Transverse colon (tissue), 4 donors: Measurements from ENCODE around the gene QKI.

ENCODE experiments used
- POLR2A ChIP-seq: fragments of 450-650 bp; IDR thresholded peaks from one replicate; pipeline ENCODE4 v1.6.1; 2016; ENCODE audit warnings: antibody characterized with exemption, mild to moderate bottlenecking, moderate library complexity
- POLR2AphosphoS5 ChIP-seq, 3 donors: sonication (generic); formaldehyde crosslinking; IDR thresholded peaks; one replicate each; pipeline ENCODE4 v1.6.1; 2016; ENCODE audit warnings: antibody characterized with exemption in 3 of 3
- TF ChIP-seq, protein P1 (sequence below), 5 experiments: fragments of 200-600 bp in 3 of 5; fragments of 450-650 bp in 2 of 5; sonication (generic) in 3 of 5; IDR thresholded peaks; 1 replicate in 2 of 5; 2 replicates in 3 of 5; pipeline ENCODE4 v1.5.1; 2016 to 2017; ENCODE audit warnings: antibody characterized with exemption in 5 of 5, inconsistent platforms in 3 of 5, mild to moderate bottlenecking in 2 of 5, moderate library complexity in 1 of 5

DNA sequence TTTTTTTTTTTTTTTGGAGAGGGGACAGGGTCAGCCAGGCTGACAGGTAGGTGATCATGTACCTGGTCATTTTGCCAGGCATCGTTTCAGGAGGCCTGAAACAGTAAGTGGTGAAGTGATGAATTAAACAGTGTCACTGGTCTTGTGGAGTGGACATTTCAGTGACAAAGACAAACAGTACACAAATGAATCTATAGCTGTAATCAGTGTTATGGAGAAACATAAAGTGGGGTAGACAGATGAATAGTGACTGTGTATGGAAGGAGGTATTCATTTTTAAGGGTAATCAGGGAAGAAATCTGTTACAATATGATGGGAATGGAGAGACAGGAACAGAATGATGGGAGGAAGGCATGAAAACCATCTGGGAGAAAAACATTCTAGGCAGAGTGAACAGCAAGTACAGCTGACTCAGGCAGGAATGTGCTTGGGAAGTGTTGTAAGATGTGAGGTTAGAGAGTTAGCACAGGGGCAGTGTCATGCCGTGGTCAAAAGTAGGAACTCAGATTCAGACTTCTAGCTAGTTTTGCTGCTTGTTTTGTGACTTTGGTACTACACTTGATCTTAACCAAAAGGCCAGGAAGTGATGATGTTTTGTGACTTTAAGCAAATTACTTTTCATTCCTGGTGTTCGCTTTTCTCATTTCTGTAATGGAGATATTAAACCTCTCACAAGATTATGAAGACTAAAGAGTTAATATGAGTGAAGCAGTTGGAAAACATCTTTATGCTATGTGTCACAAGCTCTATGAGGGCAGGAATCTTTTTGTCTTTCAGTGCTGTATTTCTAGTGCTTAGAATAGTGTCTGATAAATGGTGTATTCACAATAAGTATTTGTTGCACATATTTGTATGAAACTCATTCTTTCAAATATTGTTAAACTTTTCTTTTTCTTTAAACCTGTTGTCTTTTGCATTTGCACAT is 43.4 kb downstream of the QKI start:
- TF ChIP-seq, protein P1, sequence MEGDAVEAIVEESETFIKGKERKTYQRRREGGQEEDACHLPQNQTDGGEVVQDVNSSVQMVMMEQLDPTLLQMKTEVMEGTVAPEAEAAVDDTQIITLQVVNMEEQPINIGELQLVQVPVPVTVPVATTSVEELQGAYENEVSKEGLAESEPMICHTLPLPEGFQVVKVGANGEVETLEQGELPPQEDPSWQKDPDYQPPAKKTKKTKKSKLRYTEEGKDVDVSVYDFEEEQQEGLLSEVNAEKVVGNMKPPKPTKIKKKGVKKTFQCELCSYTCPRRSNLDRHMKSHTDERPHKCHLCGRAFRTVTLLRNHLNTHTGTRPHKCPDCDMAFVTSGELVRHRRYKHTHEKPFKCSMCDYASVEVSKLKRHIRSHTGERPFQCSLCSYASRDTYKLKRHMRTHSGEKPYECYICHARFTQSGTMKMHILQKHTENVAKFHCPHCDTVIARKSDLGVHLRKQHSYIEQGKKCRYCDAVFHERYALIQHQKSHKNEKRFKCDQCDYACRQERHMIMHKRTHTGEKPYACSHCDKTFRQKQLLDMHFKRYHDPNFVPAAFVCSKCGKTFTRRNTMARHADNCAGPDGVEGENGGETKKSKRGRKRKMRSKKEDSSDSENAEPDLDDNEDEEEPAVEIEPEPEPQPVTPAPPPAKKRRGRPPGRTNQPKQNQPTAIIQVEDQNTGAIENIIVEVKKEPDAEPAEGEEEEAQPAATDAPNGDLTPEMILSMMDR (IDR thresholded peaks at IDR 0.05), result no peak
- TF ChIP-seq POLR2A, result no peak
- peak in 2 of 3 donors; percentile 11 to 13 for TF ChIP-seq POLR2AphosphoS5 (IDR thresholded peaks at IDR 0.05)
